Activated naive CD4-positive, alpha-beta T cell treated with anti-CD3 and anti-CD28 coated beads, Interleukin-2, amount 50 U/mL, for 16 hours (primary cell): ENCODE data around the gene PGBD2.
"Not testable (repeated sequence)": the region's sequence is repeated elsewhere in the genome, so short reads cannot be mapped to it uniquely, and the experiment has no call there.

ENCODE experiments used
- DNase-seq: peaks from one replicate; pipeline ENCODE4 v3.0.0-alpha.2; 2020

Gene PGBD2

GRCh38 chr1:248890549-248891498 lies 15.2 kb upstream of the PGBD2 start:
- DNase-seq = no peak

- no peak for DNase-seq
These were observed 14.3 kb upstream of the PGBD2 start for GRCh38 chr1:248891758-248892157.

- no peak for DNase-seq
These were observed 13.4 kb upstream of the PGBD2 start for GRCh38 chr1:248892590-248892989.

- no peak for DNase-seq
These were observed 11.2 kb upstream of the PGBD2 start for GRCh38 chr1:248894837-248895236.

- DNase-seq = no peak
These were observed 8.4 kb upstream of the PGBD2 start for GRCh38 chr1:248897412-248898337.

GRCh38 chr1:248900637-248901036 lies 5.4 kb upstream of the PGBD2 start:
- no peak for DNase-seq

GRCh38 chr1:248901578-248901977 lies 4.5 kb upstream of the PGBD2 start:
- no peak for DNase-seq

GRCh38 chr1:248904437-248905216 lies 1.4 kb upstream of the PGBD2 start:
- no peak for DNase-seq

GRCh38 chr1:248905662-248906008 lies 400 bp upstream of the PGBD2 start:
- DNase-seq = no peak

- DNase-seq = no peak
These were observed 972 bp downstream of the PGBD2 start for GRCh38 chr1:248906753-248907661.

GRCh38 chr1:248910761-248911160 lies 4.7 kb downstream of the PGBD2 start:
- DNase-seq = no peak

- DNase-seq = no peak
These were observed 7.9 kb downstream of the PGBD2 start for GRCh38 chr1:248913933-248914332.

- DNase-seq = no peak
These were observed 8.9 kb downstream of the PGBD2 start for GRCh38 chr1:248914796-248915381.

- DNase-seq = no peak
These were observed 12.1 kb downstream of the PGBD2 start for GRCh38 chr1:248918131-248918530.

- DNase-seq = no peak
These were observed 17.6 kb downstream of the PGBD2 start for GRCh38 chr1:248923352-248924338.

GRCh38 chr1:248924696-248925532 lies 18.9 kb downstream of the PGBD2 start:
- peak; percentile 49 for DNase-seq

GRCh38 chr1:248925859-248926258 lies 19.8 kb downstream of the PGBD2 start:
- not testable (repeated sequence) for DNase-seq

- DNase-seq = no peak
These were observed 20.6 kb downstream of the PGBD2 start for GRCh38 chr1:248926401-248927182.
